Measurements from ENCODE around the gene CRISP3. TPM values are rescaled to one million over a fixed set of nuclear protein-coding genes. Genes with fewer than 3 reads are reported as not detected.

CRISP3 gene
- total and polyA plus RNA-seq, 2 of the 8 experiments (the other 6 are each of a cell fraction or from before 2014, with no cell fraction given): not detected

DNA sequence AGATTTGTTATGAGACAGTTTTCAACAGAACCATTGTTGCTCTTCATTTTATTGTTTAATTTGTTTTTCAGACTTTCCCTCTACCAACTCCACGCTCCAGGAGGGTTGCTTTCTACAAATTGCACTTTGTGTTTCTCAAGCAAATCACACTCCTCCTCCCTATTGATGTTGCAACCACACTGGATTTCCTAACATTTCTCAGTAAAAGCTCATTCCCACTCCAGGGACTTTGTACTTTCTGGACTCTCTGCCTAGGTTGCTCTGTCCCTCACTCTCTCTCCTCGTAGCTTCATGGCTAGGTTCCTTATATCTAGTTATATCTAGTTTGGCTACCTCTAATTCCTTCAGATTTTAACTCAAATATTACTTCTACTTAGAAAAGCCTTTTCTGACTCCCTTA lies 22.6 kb upstream of the CRISP3 start:
- H4K20me1 ChIP-seq (replicated peaks in 1 of 2; ENCODE audit: control insufficient read depth in 1 of 2, insufficient read depth in 2 of 2, low read length in 2 of 2): no peaks in the 10 kb centered on the region
- ChIA-PET POLR2A (ENCODE audit: partially characterized antibody) (no interaction called here), CTCF (ENCODE audit: partially characterized antibody) (no interaction called here)
- H3K4me2 ChIP-seq (ENCODE audit: insufficient read depth in 1 of 2, low read depth in 2 of 2, low read length in 2 of 2): no peak overlapping the region
- no peaks in the 10 kb centered on the region for H3K23me2 ChIP-seq (ENCODE audit: low read depth, low read length)
- no peak overlapping the region for H2BK12ac ChIP-seq (ENCODE audit: low read depth, low read length)
- no peak overlapping the region for H3K9ac ChIP-seq (replicated peaks in 1 of 4; ENCODE audit: extremely low read depth in 1 of 4, low read depth in 3 of 4, low read length in 3 of 4)
- H2BK120ac ChIP-seq (replicated peaks; ENCODE audit: low read depth, low read length): no peak overlapping the region
- no peak overlapping the region for H3K18ac ChIP-seq (ENCODE audit: extremely low read depth, low read length)
- H3K4me3 ChIP-seq (ENCODE audit: extremely low read depth in 1 of 4, insufficient read depth in 2 of 4, low read depth in 3 of 4, low read length in 4 of 4): no peak overlapping the region
- no peak overlapping the region for H2BK5ac ChIP-seq (ENCODE audit: low read depth, low read length)
- no peak overlapping the region for H2BK20ac ChIP-seq (ENCODE audit: low read length)
- H3K27ac ChIP-seq (ENCODE audit: low read depth, low read length): no peak overlapping the region
- H3K79me1 ChIP-seq (ENCODE audit: low read depth, low read length): no peaks in the 10 kb centered on the region
- H3K4ac ChIP-seq (replicated peaks; ENCODE audit: insufficient read length, low read depth, low read length): no peak overlapping the region
- no peak overlapping the region for H2AFZ ChIP-seq (ENCODE audit: low read length)
- H3K4me1 ChIP-seq (replicated peaks in 1 of 4; ENCODE audit: control insufficient read depth in 3 of 4, insufficient read depth in 4 of 4, low read length in 3 of 4): no peaks in the 10 kb centered on the region
- H4K8ac ChIP-seq (ENCODE audit: extremely low read depth, insufficient read depth, low read length): no peak overlapping the region
- H3K9me3 ChIP-seq (ENCODE audit: insufficient read depth in 2 of 2, low read depth in 1 of 2, low read length in 1 of 2): no peaks in the 10 kb centered on the region
- 88% methylated on average over 2 of the region's 2 CpGs; no CpG with 5 or more reads in 1 of the 2 experiments for WGBS, 2 experiments (ENCODE audit: extremely low coverage in 1 of 2, insufficient coverage in 1 of 2, insufficient read length in 1 of 2, insufficient replicate concordance in 2 of 2, low coverage in 1 of 2, low lambda C conversion rate in 2 of 2, missing lambda C conversion rate in 1 of 2)
- H3K36me3 ChIP-seq (ENCODE audit: control insufficient read depth in 2 of 4, insufficient read depth in 4 of 4, low read length in 3 of 4): no peaks in the 10 kb centered on the region
- FAIRE-seq (no peak), DNase-seq (ENCODE audit: low read depth in 1 of 2, low spot score in 2 of 2) (no peak)
- H2BK15ac ChIP-seq (ENCODE audit: low read length): no peak overlapping the region
- H3K56ac ChIP-seq (replicated peaks; ENCODE audit: insufficient read length, low read depth, low read length): no peak overlapping the region
- no peak overlapping the region for H3K23ac ChIP-seq (ENCODE audit: insufficient read length)
- no peaks in the 10 kb centered on the region for H3K27me3 ChIP-seq (replicated peaks in 1 of 4; ENCODE audit: control insufficient read depth in 3 of 4, extremely low read depth in 1 of 4, insufficient read depth in 3 of 4, low read length in 3 of 4)
- H4K91ac ChIP-seq (replicated peaks; ENCODE audit: insufficient read length, low read length): no peak overlapping the region
- H4K5ac ChIP-seq (ENCODE audit: insufficient read length, low read depth, low read length): no peak overlapping the region
- H3K14ac ChIP-seq (ENCODE audit: insufficient read length): no peak overlapping the region
- H3K79me2 ChIP-seq (ENCODE audit: control insufficient read depth in 1 of 2, insufficient read depth in 2 of 2, low read length in 2 of 2): no peaks in the 10 kb centered on the region
- H2AK5ac ChIP-seq (ENCODE audit: low read depth, low read length): no peak overlapping the region
- no peak for TF ChIP-seq MAFK (IDR thresholded peaks at IDR 0.05; ENCODE audit: low read depth, low read length)
- no peak for TF ChIP-seq TAF7 (optimal IDR thresholded peaks at IDR 0.05; ENCODE audit: borderline replicate concordance, low read depth, low read length)
- TF ChIP-seq NRF1 (IDR thresholded peaks at IDR 0.05; ENCODE audit: low read depth, low read length): no peak
- TF ChIP-seq SIRT6 (IDR thresholded peaks at IDR 0.05; ENCODE audit: low read length): no peak

All from H1 (cell line).